Naive B cell (primary cell): ENCODE data around the gene ZNF668. TPM values are rescaled to one million over a fixed set of nuclear protein-coding genes. Genes with fewer than 3 reads are reported as not detected.

Experiments used
- ATAC-seq, 2 donors: fragments of 150-1000 bp; cut with Tn5 transposase; 2 replicates each; pipeline ENCODE4 v1.10.0; 2021; ENCODE audit warnings: low read depth in 2 of 2, mild to moderate bottlenecking in 2 of 2, moderate library complexity in 2 of 2
- DNase-seq: peaks from one replicate; pipeline ENCODE4 v3.0.0; 2022
- H3K27ac Mint-ChIP-seq, 6 donors: one replicate each; pipeline ENCODE4 v1.8.0; 2020 to 2022; ENCODE audit warnings: mild to moderate bottlenecking in 6 of 6, mixed read lengths in 6 of 6, moderate library complexity in 5 of 6, inconsistent platforms in 2 of 6
- H3K27me3 Mint-ChIP-seq, 3 donors: one replicate each; pipeline ENCODE4 v1.8.0; 2021 to 2022; ENCODE audit warnings: mixed read lengths in 3 of 3, mild to moderate bottlenecking in 1 of 3
- H3K36me3 Mint-ChIP-seq, 2 donors: one replicate each; pipeline ENCODE4 v1.8.0; 2020 to 2022; ENCODE audit warnings: mixed read lengths in 2 of 2, inconsistent platforms in 1 of 2, mild to moderate bottlenecking in 1 of 2
- H3K4me1 Mint-ChIP-seq, 3 donors: one replicate each; pipeline ENCODE4 v1.8.0; 2020 to 2022; ENCODE audit warnings: mixed read lengths in 3 of 3, inconsistent platforms in 1 of 3, mild to moderate bottlenecking in 1 of 3, moderate library complexity in 1 of 3
- H3K4me3 Mint-ChIP-seq, 8 donors: one replicate each; pipeline ENCODE4 v1.8.0; 2020 to 2022; ENCODE audit warnings: mild to moderate bottlenecking in 8 of 8, mixed read lengths in 8 of 8, moderate library complexity in 8 of 8, inconsistent platforms in 2 of 8
- H3K9me3 Mint-ChIP-seq, 7 donors: one replicate each; pipeline ENCODE4 v1.8.0; 2020 to 2022; ENCODE audit warnings: mixed read lengths in 7 of 7, mild to moderate bottlenecking in 5 of 7, inconsistent platforms in 2 of 7, moderate library complexity in 1 of 7
- polyA plus RNA-seq, 6 donors: library from polyadenylated mRNA; unstranded; fragments of 300-500 nt; fragmentation: Illumina TruSeq; gene quantifications; one replicate each; pipeline ENCODE4 v1.2.3, GENCODE V29; 2021; ENCODE audit warnings: low read depth in 6 of 6

ZNF668 gene
- polyA plus RNA-seq, 6 donors from 2014 or later, result 3.8 to 7.5 (median 5.9) TPM

GRCh38 chr16:31043352-31043751 is 30.7 kb downstream of the ZNF668 start:
- Mint-ChIP-seq H3K4me1 (peaks cover 0 to 9% (median 1%) of the 10 kb centered on the region in 3 donors), H3K27ac (no peak overlapping the region), H3K27me3 (no peaks in the 10 kb centered on the region), H3K36me3 (peaks cover 3 to 22% of the 10 kb centered on the region in 2 donors), H3K4me3 (no peak overlapping the region), H3K9me3 (no peaks in the 10 kb centered on the region)
- DNase-seq (no peak), ATAC-seq (no peak)

- H3K4me3 Mint-ChIP-seq, result peak overlapping the region in 1 of 8 donors; percentile 42
- ATAC-seq (no peak), DNase-seq (no peak)
- no peaks in the 10 kb centered on the region for H3K9me3 Mint-ChIP-seq
- H3K27me3 Mint-ChIP-seq, result no peaks in the 10 kb centered on the region
- H3K4me1 Mint-ChIP-seq, result peaks cover 0 to 9% (median 0%) of the 10 kb centered on the region in 3 donors
- H3K27ac Mint-ChIP-seq, result no peak overlapping the region
- H3K36me3 Mint-ChIP-seq, result peaks cover 3 to 22% of the 10 kb centered on the region in 2 donors
These were observed 31.2 kb downstream of the ZNF668 start for GRCh38 chr16:31042866-31043265.

GRCh38 chr16:31038993-31039392 is 35.0 kb downstream of the ZNF668 start:
- Mint-ChIP-seq H3K27me3 (no peaks in the 10 kb centered on the region), H3K27ac (peak overlapping the region in 1 of 6 donors; percentile 51), H3K36me3 (peaks cover 3 to 22% of the 10 kb centered on the region in 2 donors), H3K4me1 (peaks cover 15 to 26% (median 15%) of the 10 kb centered on the region in 3 donors), H3K4me3 (no peak overlapping the region), H3K9me3 (no peaks in the 10 kb centered on the region)
- ATAC-seq (no peak), DNase-seq (no peak)

- H3K36me3 Mint-ChIP-seq, result peaks cover 3 to 30% of the 10 kb centered on the region in 2 donors
- ATAC-seq (no peak), DNase-seq (no peak)
- H3K4me1 Mint-ChIP-seq, result peaks cover 26 to 43% (median 29%) of the 10 kb centered on the region in 3 donors
- peak overlapping the region in 3 of 8 donors; percentile 12 to 96 (median 76) for H3K4me3 Mint-ChIP-seq
- peak overlapping the region in 2 of 6 donors; percentile 47 to 64 for H3K27ac Mint-ChIP-seq
- H3K9me3 Mint-ChIP-seq, result no peaks in the 10 kb centered on the region
- H3K27me3 Mint-ChIP-seq, result no peaks in the 10 kb centered on the region
These were observed 37.3 kb downstream of the ZNF668 start for GRCh38 chr16:31036691-31037090.

GRCh38 chr16:31033709-31034492 is 40.1 kb downstream of the ZNF668 start:
- DNase-seq, result peak; percentile 80
- Mint-ChIP-seq H3K27ac (peak overlapping the region; percentile 98 to 100 (median 99)), H3K27me3 (no peaks in the 10 kb centered on the region), H3K9me3 (no peaks in the 10 kb centered on the region), H3K36me3 (peaks cover 0 to 12% of the 10 kb centered on the region in 2 donors), H3K4me3 (peak overlapping the region; percentile 95 to 100 (median 98)), H3K4me1 (peaks cover 28 to 36% (median 29%) of the 10 kb centered on the region in 3 donors)
- peak; percentile 18 to 24 for ATAC-seq

- peak within 1 kb of the TSS; percentile 95 to 100 (median 98) for H3K4me3 Mint-ChIP-seq
- no peaks in the 10 kb centered on the region for H3K9me3 Mint-ChIP-seq
- peaks cover 28 to 33% (median 29%) of the 10 kb centered on the region in 3 donors for H3K4me1 Mint-ChIP-seq
- ATAC-seq (peak; percentile 77), DNase-seq (peak; percentile 98)
- H3K27ac Mint-ChIP-seq, result peak within 1 kb of the TSS; percentile 98 to 100 (median 99)
- H3K27me3 Mint-ChIP-seq, result no peaks in the 10 kb centered on the region
- peaks cover 0 to 8% of the 10 kb centered on the region in 2 donors for H3K36me3 Mint-ChIP-seq
These were observed 41.0 kb downstream of the ZNF668 start, which contains the start of gene STX4 for GRCh38 chr16:31032736-31033708. Gene STX4 (plus strand): TSS chr16:31033558. CDS start chr16:31033806, 248 bp downstream.

DNA sequence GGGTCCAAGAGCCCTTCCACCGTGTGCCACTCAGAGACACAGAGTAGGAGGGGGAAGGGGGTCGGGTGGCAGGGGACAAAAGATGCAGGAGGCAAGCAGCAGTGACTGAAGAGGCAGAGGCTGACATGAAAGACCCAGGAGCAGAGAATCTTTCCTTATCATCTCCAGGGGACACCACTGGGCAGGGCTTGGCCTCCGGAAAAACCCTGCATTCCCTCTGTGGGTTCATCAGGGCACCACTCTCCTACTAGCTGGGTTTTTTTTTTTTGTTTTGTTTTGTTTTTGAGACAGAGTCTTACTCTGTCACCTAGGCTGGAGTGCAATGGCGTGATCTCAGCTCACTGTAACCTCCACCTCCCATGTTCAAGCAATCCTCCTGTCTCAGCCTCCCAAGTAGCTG is 42.8 kb downstream of the ZNF668 start:
- H3K9me3 Mint-ChIP-seq, result no peaks in the 10 kb centered on the region
- H3K27ac Mint-ChIP-seq, result peak overlapping the region; percentile 18 to 100 (median 88)
- no peaks in the 10 kb centered on the region for H3K27me3 Mint-ChIP-seq
- peaks cover 24 to 27% (median 25%) of the 10 kb centered on the region in 3 donors for H3K4me1 Mint-ChIP-seq
- peak overlapping the region in 3 of 8 donors; percentile 29 to 98 (median 96) for H3K4me3 Mint-ChIP-seq
- H3K36me3 Mint-ChIP-seq, result peaks cover 0 to 8% of the 10 kb centered on the region in 2 donors
- no peak for DNase-seq
- no peak for ATAC-seq

DNA sequence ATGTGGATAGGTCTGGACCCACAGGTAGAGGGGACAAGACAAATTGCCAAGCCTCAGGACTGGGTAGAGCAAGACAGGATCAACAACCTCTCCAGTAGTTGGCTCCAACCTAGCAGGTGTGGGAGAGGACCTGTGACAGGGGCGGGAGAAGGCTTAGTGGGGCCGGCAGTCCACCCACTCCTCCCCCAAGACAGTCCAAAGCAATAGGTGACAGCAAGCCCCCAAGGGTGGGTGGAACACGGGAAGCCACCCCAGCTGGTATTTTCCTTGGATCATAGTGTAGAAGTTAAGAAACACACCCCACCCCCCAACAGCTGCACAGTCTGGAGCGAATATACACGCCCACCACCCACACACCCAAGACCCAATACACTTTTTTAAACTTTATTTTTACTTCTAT is 44.8 kb downstream of the ZNF668 start:
- DNase-seq (no peak), ATAC-seq (no peak)
- no peak overlapping the region for H3K4me3 Mint-ChIP-seq
- peaks cover 0 to 8% of the 10 kb centered on the region in 2 donors for H3K36me3 Mint-ChIP-seq
- H3K4me1 Mint-ChIP-seq, result peaks cover 16 to 19% (median 16%) of the 10 kb centered on the region in 3 donors
- H3K9me3 Mint-ChIP-seq, result no peaks in the 10 kb centered on the region
- no peak overlapping the region for H3K27ac Mint-ChIP-seq
- no peaks in the 10 kb centered on the region for H3K27me3 Mint-ChIP-seq

DNA sequence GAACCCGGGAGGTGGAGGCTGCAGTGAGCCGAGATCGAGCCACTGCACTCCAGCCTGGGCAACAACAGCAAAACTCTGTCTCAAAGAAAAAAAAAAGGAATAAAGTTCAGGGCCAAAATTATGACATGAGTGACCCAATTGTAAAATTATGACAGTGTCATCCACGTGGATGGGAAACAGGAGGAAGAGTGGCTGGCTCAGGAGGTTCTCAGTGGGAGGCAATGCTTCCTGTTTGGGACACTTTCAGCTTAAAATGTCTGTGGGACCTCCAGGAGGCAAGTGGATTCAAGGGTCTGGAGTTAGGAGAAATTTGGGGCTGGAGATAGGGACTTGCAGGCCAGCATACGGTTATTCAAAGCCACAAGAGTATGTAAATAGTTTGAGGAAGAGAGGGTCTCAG is 48.7 kb downstream of the ZNF668 start:
- Mint-ChIP-seq H3K4me3 (peak overlapping the region in 2 of 8 donors; percentile 56 to 59), H3K9me3 (no peaks in the 10 kb centered on the region), H3K36me3 (no peaks in the 10 kb centered on the region), H3K27me3 (no peaks in the 10 kb centered on the region), H3K4me1 (no peaks in the 10 kb centered on the region), H3K27ac (peak overlapping the region in 2 of 6 donors; percentile 44 to 76)
- no peak for DNase-seq
- no peak for ATAC-seq

DNA sequence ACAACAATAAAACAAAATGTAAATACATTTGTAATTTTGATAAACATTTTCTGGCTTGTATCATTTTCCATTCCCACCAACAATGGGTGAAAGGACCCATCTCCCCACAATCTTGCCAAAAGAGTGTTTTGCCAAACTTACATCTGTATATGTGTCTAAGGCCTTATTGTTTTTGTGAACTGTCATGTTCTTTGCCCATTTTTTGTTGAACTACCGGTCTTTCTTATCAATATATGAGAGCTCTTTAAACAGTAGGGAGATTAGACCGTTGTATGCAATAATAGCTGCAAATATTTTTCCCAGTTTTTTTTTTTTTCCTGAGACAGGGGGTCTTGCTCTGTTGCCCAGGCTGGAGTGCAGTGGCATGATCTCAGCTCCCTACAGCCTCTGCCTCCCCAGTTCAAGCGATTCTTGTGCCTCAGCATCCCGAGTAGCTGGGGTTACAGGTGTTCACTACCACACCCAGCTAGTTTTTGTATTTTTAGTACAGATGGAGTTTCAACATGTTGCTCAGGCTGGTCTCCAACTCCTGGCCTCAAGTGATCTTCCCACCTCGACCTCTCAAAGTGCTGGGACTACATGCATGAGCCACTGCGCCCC is 50.3 kb downstream of the ZNF668 start:
- Mint-ChIP-seq H3K9me3 (peaks cover 0 to 2% (median 0%) of the 10 kb centered on the region in 7 donors), H3K27ac (no peak overlapping the region)

DNA sequence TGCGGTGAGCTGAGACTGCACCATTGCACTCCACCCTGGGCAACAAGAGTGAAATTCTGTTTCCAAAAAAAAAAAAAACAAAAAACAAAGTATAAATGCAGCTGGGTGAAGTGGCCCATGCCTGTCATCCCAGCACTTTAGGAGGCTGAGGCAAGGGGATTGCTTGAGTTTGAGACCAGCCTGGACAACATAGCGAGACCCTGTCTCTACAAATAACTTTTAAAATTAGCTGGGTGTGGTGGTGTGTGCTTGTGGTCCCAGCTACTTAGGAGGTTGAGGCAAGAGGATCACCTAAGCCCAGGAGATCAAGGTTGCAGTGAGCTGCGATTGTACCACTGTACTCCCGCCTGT is 50.8 kb downstream of the ZNF668 start:
- H3K9me3 Mint-ChIP-seq, result peaks cover 0 to 2% (median 0%) of the 10 kb centered on the region in 7 donors
- no peak overlapping the region for H3K27ac Mint-ChIP-seq
- no peak for ATAC-seq

More for the DNA sequence above, 50.3 kb downstream of the ZNF668 start:
- Mint-ChIP-seq H3K27me3 (no peaks in the 10 kb centered on the region), H3K4me1 (peaks cover 0 to 3% (median 0%) of the 10 kb centered on the region in 3 donors), H3K36me3 (no peaks in the 10 kb centered on the region), H3K4me3 (no peak overlapping the region)
- ATAC-seq, result no peak
- DNase-seq, result no peak

DNA sequence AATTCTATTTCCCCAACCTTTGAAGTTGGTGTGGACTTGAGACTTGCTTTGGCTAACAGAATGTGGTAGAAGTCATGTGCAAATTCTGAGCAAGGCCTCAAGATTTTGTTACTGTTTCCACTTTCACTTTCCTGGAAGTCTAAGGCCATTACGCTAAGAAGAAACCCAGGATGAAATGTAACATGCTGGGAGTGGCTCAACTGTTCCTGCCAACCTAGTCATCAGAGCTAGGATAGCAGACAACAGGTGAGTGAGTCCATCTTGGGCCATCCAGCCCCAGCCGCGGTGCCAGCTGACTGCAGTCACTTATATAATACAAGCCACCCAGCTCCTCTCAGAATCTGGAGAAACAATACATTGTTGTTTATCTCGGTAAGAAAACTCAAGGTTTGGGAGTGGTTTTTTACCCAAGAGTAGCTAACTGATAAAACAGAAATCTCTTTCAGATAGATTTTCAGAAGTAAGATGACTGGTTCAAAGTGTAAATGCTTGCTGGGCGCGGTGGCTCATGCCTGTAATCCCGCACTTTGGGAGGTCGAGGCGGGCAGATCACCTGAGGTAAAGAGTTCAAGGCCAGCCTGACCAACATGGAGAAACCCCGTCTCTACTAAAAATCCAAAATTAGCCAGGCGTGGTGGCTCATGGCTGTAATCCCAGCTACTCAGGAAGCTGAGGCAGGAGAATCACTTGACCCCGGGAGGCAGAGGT is 51.3 kb downstream of the ZNF668 start:
- no peak for ATAC-seq
- DNase-seq, result no peak
- H3K4me3 Mint-ChIP-seq, result no peak overlapping the region
- peaks cover 0 to 3% (median 0%) of the 10 kb centered on the region in 3 donors for H3K4me1 Mint-ChIP-seq
- H3K27me3 Mint-ChIP-seq, result no peaks in the 10 kb centered on the region
- H3K9me3 Mint-ChIP-seq, result peaks cover 0 to 2% (median 0%) of the 10 kb centered on the region in 7 donors
- peak overlapping the region in 1 of 6 donors; percentile 26 for H3K27ac Mint-ChIP-seq
- H3K36me3 Mint-ChIP-seq, result no peaks in the 10 kb centered on the region

More for the DNA sequence above, 50.8 kb downstream of the ZNF668 start:
- Mint-ChIP-seq H3K4me1 (peaks cover 0 to 3% (median 0%) of the 10 kb centered on the region in 3 donors), H3K4me3 (no peak overlapping the region), H3K27me3 (no peaks in the 10 kb centered on the region), H3K36me3 (no peaks in the 10 kb centered on the region)
- DNase-seq, result no peak
